Subcutaneous adipose tissue (tissue), 4 donors: ENCODE data around the gene OVCH1. TPM values are rescaled to one million over a fixed set of nuclear protein-coding genes. Genes with fewer than 3 reads are reported as not detected.

Experiments
- CTCF ChIP-seq: fragments of 450-650 bp; IDR thresholded peaks from one replicate; pipeline ENCODE4 v1.5.1; 2016; ENCODE audit warnings: low read depth, mild to moderate bottlenecking, control low read depth, antibody characterized with exemption, moderate library complexity
- total RNA-seq, 4 donors: library from RNA; depleted of rRNA; stranded (reverse); fragments of >200 nt; gene quantifications; one replicate each; pipeline ENCODE4 v1.1.0, GENCODE V29; 2016

The OVCH1 gene
- total RNA-seq, 4 donors from 2014 or later, result 0.17 to 0.22 (median 0.19) TPM; not detected in 1

GRCh38 chr12:29518407-29518806, 20.9 kb upstream of the OVCH1 start:
- no peak for TF ChIP-seq CTCF

- TF ChIP-seq CTCF, result no peak
Measured at GRCh38 chr12:29517264-29517663, 19.8 kb upstream of the OVCH1 start.

GRCh38 chr12:29516431-29516875, 19.0 kb upstream of the OVCH1 start:
- TF ChIP-seq CTCF, result no peak

- no peak for TF ChIP-seq CTCF
Measured at GRCh38 chr12:29510591-29511185, 13.2 kb upstream of the OVCH1 start.

GRCh38 chr12:29509503-29509902, 12.0 kb upstream of the OVCH1 start:
- TF ChIP-seq CTCF, result no peak

- no peak for TF ChIP-seq CTCF
Measured at GRCh38 chr12:29508949-29509348, 11.5 kb upstream of the OVCH1 start.

- TF ChIP-seq CTCF, result no peak
Measured at GRCh38 chr12:29505122-29505521, 7.6 kb upstream of the OVCH1 start.
